Epithelial cell of umbilical artery (primary cell): ENCODE data around the gene CREB1. TPM values are rescaled to one million over a fixed set of nuclear protein-coding genes. Genes with fewer than 3 reads are reported as not detected.

Experiments used
- total RNA-seq: library from RNA; depleted of rRNA; stranded (reverse); fragments of >200 nt; gene quantifications from 2 replicates; pipeline ENCODE4 v1.2.3, GENCODE V29; 2014

CREB1 gene
- 28.3 and 36.3 TPM in 2 replicates for total RNA-seq

GRCh38 chr2:207529330-207530159 is at the start of gene CREB1:
CREB1 (plus strand) TSS chr2:207529962; CDS start chr2:207555636, 25,674 bp downstream.

GRCh38 chr2:207625014-207625907 is 95.5 kb downstream of the CREB1 start, which contains the start of gene METTL21A:
METTL21A (minus strand) TSS chr2:207625394; CDS start chr2:207624375, 1,019 bp downstream.

Other genes starting within 250 kb of the CREB1 start
- gene METTL21A, start 95.4 kb downstream of the CREB1 start, total RNA-seq = 15.9 and 22.5 TPM in 2 replicates
- gene CCNYL1, start 181.7 kb downstream of the CREB1 start, total RNA-seq = 27.0 and 30.9 TPM in 2 replicates
- 0.65 and 2.1 TPM in 2 replicates for gene FZD5, start 239.9 kb downstream of the CREB1 start, total RNA-seq